Stimulated activated CD8-positive, alpha-beta memory T cell treated with anti-CD3 and anti-CD28 coated beads, Interleukin-12 subunit alpha, Interleukin-12 subunit beta, amount 100 ng/mL, for 1 hour (primary cell): ENCODE data around the gene CLBA1.
"Not testable (repeated sequence)": the region's sequence is repeated elsewhere in the genome, so short reads cannot be mapped to it uniquely, and the experiment has no call there.

Source experiments
- DNase-seq: peaks from one replicate; pipeline ENCODE4 v3.0.0-alpha.2; 2020; ENCODE audit warnings: low read depth

The CLBA1 gene

GRCh38 chr14:104985675-104986486 lies at the start of gene CLBA1:
TSS of gene CLBA1 (plus strand) at chr14:104985788. CDS start at chr14:104986432, 644 bp downstream.
- DNase-seq: peak; percentile 77

GRCh38 chr14:104935955-104936354 lies 49.6 kb upstream of the CLBA1 start:
- no peak for DNase-seq

- DNase-seq: no peak
Observed at GRCh38 chr14:104936361-104937155, 49.0 kb upstream of the CLBA1 start.

- DNase-seq: no peak
Observed at GRCh38 chr14:104937161-104937560, 48.4 kb upstream of the CLBA1 start.

- DNase-seq: no peak
Observed at GRCh38 chr14:104937694-104938365, 47.8 kb upstream of the CLBA1 start.

- no peak for DNase-seq
Observed at GRCh38 chr14:104938436-104938835, 47.2 kb upstream of the CLBA1 start.

GRCh38 chr14:104938960-104939359 lies 46.6 kb upstream of the CLBA1 start:
- no peak for DNase-seq

GRCh38 chr14:104939666-104940410 lies 45.8 kb upstream of the CLBA1 start:
- DNase-seq: no peak

- no peak for DNase-seq
Observed at GRCh38 chr14:104940526-104941150, 45.0 kb upstream of the CLBA1 start.

- no peak for DNase-seq
Observed at GRCh38 chr14:104941508-104942365, 43.9 kb upstream of the CLBA1 start.

GRCh38 chr14:104942586-104942985 lies 43.0 kb upstream of the CLBA1 start:
- DNase-seq: no peak

GRCh38 chr14:104943216-104944015 lies 42.2 kb upstream of the CLBA1 start:
- DNase-seq: not testable (repeated sequence)

- DNase-seq: not testable (repeated sequence)
Observed at GRCh38 chr14:104944016-104944308, 41.6 kb upstream of the CLBA1 start.

GRCh38 chr14:104944436-104945205 lies 41.0 kb upstream of the CLBA1 start:
- DNase-seq: not testable (repeated sequence)

- DNase-seq: not testable (repeated sequence)
Observed at GRCh38 chr14:104945266-104945665, 40.3 kb upstream of the CLBA1 start.

- not testable (repeated sequence) for DNase-seq
Observed at GRCh38 chr14:104945986-104946965, 39.3 kb upstream of the CLBA1 start.

GRCh38 chr14:104947201-104947600 lies 38.4 kb upstream of the CLBA1 start:
- not testable (repeated sequence) for DNase-seq
